HG02840 (cell line): Measurements from ENCODE around the gene RAD52.

Experiments used
- ATAC-seq: cut with Tn5 transposase; IDR thresholded peaks from one replicate; pipeline ENCODE4 v1.9.1; 2021; ENCODE audit warnings: mild to moderate bottlenecking, moderate library complexity, moderate number of reproducible peaks; ENCODE audit not compliant: unreplicated experiment, low FRiP score

Gene RAD52

GRCh38 chr12:916712-917445 is 32.6 kb downstream of the RAD52 start:
- no peak for ATAC-seq

DNA sequence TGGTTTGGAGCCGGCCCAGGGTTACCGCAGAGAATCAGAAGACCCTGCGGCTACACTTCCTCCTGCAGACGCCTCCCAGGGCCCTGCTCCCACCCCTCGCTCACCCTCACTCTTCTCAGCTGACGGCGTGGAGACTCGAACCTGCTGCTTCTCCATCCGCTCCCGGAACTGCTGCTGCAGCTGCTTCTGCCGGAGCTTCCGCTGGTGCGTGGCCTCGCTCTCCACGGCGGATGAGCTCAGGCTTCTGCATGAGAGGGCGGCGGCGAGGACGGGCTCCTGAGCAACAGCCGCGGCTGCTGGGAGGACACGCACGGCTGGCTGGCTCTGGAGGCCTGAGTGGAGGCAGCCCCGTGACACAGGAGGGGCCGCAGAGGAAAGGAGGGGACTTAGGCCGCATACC is 33.3 kb downstream of the RAD52 start:
- ATAC-seq, result no peak

DNA sequence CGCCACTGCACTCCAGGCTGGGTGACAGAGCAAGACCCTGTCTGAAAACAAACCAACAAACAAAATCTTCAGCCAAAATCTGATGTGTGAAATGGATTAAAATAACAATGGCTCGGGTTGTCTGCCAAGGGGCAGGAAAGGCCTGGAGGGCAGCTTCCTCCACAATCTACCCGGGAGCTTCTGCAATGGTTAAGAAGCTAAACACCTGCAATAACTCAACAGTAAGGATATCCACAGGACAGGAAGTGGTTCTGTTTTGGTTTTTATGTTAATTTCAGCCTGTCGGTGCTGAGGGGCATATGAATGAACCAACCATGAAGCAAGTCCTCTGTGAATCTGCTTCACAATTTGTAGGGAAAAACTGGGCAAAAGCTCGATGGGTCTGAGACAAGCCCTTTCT is 34.4 kb downstream of the RAD52 start:
- ATAC-seq, result no peak

- no peak for ATAC-seq
These were observed 35.4 kb downstream of the RAD52 start for GRCh38 chr12:913919-914698.

- ATAC-seq, result no peak
These were observed 36.8 kb downstream of the RAD52 start for GRCh38 chr12:912466-913235.

- no peak for ATAC-seq
These were observed 38.2 kb downstream of the RAD52 start for GRCh38 chr12:911191-911826.

GRCh38 chr12:910416-910815 is 39.1 kb downstream of the RAD52 start:
- ATAC-seq, result no peak

DNA sequence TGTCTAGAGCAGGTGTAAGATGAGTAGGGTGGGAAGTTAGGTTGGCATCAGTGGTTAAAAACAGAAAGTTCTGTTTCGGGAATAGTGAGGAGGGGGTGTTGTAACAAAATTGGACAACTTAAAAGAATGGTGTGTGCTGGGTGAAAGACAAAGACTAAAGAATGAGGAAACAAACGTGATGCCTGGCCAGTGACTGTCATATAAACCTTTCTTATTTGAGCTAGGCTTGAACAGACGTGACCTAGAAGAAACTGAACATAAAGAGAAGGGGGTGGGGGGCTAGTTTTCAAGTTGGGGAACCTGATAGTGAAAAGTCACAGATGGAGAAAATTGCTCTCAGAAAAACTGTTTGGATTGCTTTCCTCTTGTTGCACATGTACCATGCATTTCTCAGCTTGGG is 39.6 kb downstream of the RAD52 start:
- ATAC-seq, result no peak

GRCh38 chr12:907413-908185 is 41.9 kb downstream of the RAD52 start:
- no peak for ATAC-seq

DNA sequence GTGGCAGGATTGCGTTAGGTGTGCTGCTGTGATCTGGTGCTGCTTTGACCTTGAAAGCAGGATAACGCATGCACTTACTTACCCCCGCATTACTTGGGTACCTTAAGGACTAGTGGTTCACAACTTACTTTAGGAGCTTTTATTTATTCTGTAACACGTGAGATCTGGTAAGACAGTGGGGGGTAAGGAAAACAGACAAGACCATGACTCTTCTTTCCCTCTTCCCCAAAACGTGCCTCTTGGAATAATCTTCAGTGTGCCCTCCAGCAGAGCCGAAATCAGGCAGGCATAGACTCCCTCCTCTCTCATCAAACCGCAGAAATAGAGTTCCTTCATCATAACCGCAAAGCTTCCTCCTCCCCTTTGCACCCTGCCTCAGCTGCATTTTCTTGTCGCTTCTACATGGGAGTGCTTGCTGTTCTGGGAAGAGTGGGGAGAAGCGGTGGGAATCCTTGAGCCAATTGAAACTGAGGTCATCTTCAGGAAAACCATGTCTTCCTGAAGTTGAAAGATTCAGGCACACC is 43.4 kb downstream of the RAD52 start:
- no peak for ATAC-seq

GRCh38 chr12:905261-906031 is 44.0 kb downstream of the RAD52 start:
- no peak for ATAC-seq

DNA sequence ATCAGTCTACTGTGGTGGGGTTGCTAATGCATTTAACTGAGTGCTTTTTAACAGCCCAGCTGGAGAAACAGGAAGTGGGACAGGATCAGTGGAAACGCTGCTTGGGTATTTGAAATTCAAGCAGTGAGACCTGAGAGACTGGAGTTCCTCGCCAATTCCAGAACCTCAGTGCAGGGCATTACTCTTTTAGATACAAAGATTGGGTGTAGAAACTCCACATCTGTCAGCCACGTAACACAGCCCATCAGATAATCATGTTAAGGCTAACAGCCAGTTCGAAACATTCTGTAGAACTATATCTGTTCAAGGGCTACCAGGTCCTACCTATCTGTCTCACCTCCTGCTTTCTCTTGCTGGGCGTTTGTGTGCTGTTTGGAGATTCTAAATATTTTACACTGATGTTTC is 45.5 kb downstream of the RAD52 start:
- ATAC-seq, result no peak

DNA sequence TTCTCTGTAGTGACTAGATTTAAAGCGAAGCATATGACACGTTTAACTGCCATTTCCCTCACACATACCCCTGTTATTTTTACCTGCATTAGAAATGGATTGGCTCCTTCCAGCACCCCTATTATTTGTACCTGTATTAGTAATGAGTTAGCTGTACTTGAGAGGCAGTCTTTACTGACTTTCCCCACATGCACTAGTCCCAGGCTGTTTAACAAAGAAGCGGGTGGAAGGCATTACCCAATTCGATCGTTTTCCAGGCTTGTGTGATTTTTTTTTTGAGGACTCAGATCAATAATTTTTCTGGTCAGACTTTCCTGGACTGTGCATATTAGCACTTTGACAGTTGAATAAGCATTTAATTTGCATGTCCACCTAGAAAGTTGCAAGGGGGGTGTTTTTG is 46.4 kb downstream of the RAD52 start:
- ATAC-seq, result no peak

- no peak for ATAC-seq
These were observed 46.9 kb downstream of the RAD52 start for GRCh38 chr12:902581-902980.

DNA sequence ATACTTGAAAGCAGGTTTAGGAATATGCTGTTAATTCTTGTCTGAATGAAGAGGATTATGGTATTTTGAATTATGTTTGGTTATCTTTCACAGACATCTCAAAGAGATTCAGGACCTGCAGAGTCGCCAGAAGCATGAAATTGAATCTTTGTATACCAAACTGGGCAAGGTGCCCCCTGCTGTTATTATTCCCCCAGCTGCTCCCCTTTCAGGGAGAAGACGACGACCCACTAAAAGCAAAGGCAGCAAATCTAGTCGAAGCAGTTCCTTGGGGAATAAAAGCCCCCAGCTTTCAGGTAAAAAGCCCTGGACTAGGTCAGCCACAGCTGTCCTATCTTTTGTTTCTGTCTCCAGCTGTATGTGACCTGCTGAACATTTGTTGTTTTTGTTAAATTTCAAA is 52.1 kb downstream of the RAD52 start:
- no peak for ATAC-seq

GRCh38 chr12:896031-896430 is 53.5 kb downstream of the RAD52 start:
- no peak for ATAC-seq

GRCh38 chr12:894226-894625 is 55.3 kb downstream of the RAD52 start:
- ATAC-seq, result no peak

DNA sequence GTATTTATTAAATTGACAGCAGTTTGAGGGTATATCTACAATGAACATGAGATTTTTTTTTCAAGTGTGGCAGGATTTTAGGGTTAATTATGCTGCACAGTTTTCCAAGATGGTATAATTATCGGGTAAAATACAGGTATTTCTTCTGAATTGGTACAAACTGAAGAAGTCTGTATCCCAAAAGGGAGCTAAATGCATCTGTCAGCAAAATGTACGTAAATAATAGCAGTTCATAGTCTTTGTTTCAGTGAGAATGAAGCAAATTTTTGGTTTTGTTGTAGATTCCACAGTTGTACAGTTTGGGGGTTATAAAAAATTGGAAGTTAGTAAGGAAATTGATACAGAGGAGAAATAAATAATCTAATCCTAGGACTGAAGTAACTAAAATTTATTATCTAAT is 63.3 kb downstream of the RAD52 start:
- ATAC-seq, result no peak

DNA sequence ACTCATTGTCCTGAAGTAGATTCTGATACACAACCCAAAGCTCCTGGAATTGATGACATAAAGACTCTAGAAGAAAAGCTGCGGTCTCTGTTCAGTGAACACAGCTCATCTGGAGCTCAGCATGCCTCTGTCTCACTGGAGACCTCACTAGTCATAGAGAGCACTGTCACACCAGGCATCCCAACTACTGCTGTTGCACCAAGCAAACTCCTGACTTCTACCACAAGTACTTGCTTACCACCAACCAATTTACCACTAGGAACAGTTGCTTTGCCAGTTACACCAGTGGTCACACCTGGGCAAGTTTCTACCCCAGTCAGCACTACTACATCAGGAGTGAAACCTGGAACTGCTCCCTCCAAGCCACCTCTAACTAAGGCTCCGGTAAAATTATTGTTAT is 63.8 kb downstream of the RAD52 start:
- no peak for ATAC-seq
